PFSK-1 (cell line): ENCODE results near the gene CNDP2.

Source experiments
- FOXP2 ChIP-seq: optimal IDR thresholded peaks from 2 replicates; pipeline ENCODE3; 2011; ENCODE audit warnings: borderline replicate concordance, control low read depth, inconsistent platforms; ENCODE audit not compliant: insufficient read depth; ENCODE audit errors: extremely low read length, extremely low read depth
- POLR2AphosphoS5 ChIP-seq: IDR thresholded peaks from 2 replicates; pipeline ENCODE4 v1.6.1; 2012; ENCODE audit warnings: low read depth, mild to moderate bottlenecking, control low read depth, low read length, moderate library complexity
- SIN3A ChIP-seq: IDR thresholded peaks from 2 replicates; pipeline ENCODE4 v1.6.1; 2012; ENCODE audit warnings: mild to moderate bottlenecking, low read length, moderate library complexity, borderline replicate concordance; ENCODE audit not compliant: insufficient read depth
- TAF1 ChIP-seq: IDR thresholded peaks from 2 replicates; pipeline ENCODE4 v1.6.1; 2012; ENCODE audit warnings: low read length, control low read depth, borderline replicate concordance; ENCODE audit not compliant: insufficient read depth
- TF ChIP-seq, protein P1 (sequence below), 2 experiments: IDR thresholded peaks; 2 replicates each; pipeline versions ENCODE4 v1.6.1 to v1.8.0; 2011 to 2012; ENCODE audit warnings: low read depth in 2 of 2, low read length in 2 of 2, control low read depth in 1 of 2, inconsistent platforms in 1 of 2, mild to moderate bottlenecking in 1 of 2, moderate library complexity in 1 of 2; ENCODE audit not compliant: insufficient read depth in 1 of 2

The CNDP2 gene

DNA sequence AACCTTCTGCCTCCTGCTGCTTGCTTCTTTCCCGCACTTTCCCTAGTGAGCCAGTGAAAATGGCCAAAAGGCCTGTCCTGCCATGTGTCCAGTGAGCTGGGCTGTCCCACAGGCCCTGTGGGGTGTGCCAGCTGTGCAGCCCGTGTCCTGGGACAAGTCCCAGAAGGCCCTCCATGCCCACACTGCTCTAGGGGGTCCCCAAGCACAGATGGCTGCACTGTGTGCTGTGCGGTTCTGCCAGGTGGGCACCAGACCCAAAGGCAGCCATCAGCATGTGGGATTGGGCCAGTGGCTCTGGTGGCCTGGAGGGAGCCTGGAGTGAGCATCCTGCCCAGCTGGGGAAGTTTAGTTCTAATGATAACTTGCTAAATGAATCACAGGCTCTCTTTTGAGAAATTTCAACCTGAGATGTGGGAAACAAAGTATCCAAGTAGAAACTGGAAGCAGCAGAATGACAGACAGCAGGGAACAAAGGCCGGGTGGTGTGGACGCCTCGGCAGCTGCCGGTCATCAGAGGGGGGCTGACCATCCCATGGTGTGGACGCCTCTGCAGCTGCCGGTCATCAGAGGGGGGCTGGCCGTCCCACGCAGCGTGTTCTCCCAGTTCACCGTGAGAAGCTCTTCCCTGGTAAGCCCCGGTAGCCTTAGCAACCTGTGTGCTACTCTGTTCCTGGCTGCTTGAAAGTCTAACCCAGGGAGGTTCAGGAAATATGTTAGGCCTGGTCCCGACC is 9.9 kb upstream of the CNDP2 start:
- no peak for TF ChIP-seq POLR2AphosphoS5
- no peak for TF ChIP-seq SIN3A
- TF ChIP-seq, protein P1, sequence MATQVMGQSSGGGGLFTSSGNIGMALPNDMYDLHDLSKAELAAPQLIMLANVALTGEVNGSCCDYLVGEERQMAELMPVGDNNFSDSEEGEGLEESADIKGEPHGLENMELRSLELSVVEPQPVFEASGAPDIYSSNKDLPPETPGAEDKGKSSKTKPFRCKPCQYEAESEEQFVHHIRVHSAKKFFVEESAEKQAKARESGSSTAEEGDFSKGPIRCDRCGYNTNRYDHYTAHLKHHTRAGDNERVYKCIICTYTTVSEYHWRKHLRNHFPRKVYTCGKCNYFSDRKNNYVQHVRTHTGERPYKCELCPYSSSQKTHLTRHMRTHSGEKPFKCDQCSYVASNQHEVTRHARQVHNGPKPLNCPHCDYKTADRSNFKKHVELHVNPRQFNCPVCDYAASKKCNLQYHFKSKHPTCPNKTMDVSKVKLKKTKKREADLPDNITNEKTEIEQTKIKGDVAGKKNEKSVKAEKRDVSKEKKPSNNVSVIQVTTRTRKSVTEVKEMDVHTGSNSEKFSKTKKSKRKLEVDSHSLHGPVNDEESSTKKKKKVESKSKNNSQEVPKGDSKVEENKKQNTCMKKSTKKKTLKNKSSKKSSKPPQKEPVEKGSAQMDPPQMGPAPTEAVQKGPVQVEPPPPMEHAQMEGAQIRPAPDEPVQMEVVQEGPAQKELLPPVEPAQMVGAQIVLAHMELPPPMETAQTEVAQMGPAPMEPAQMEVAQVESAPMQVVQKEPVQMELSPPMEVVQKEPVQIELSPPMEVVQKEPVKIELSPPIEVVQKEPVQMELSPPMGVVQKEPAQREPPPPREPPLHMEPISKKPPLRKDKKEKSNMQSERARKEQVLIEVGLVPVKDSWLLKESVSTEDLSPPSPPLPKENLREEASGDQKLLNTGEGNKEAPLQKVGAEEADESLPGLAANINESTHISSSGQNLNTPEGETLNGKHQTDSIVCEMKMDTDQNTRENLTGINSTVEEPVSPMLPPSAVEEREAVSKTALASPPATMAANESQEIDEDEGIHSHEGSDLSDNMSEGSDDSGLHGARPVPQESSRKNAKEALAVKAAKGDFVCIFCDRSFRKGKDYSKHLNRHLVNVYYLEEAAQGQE (IDR thresholded peaks at IDR 0.05; ENCODE audit: insufficient read depth in 1 of 2, low read depth in 2 of 2, low read length in 2 of 2) = no peak
- no peak for TF ChIP-seq FOXP2

DNA sequence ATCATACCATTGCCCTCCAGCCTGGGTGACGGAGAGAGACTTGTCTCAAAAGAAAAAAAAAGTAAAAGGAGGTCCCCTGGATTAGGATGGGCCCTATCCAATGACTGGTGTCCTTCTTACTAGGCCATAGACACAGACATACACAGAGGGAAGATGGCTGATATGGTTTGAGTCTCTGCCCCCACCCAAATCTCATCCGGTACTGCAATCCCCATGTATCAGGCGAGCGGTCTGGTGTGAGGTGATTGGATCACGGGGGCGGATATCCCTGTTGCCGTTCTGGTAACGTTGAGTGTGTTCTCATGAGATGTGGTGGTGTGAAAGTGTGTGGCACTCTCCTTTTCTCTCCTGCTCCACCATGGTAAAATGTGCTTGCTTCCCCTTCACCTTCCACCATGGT is 7.8 kb upstream of the CNDP2 start:
- TF ChIP-seq POLR2AphosphoS5 (no peak), SIN3A (no peak), FOXP2 (no peak), TAF1 (no peak)
- TF ChIP-seq, protein P1 (IDR thresholded peaks at IDR 0.05; ENCODE audit: insufficient read depth in 1 of 2, low read depth in 2 of 2, low read length in 2 of 2) = no peak

GRCh38 chr18:74488864-74489263 is 7.3 kb upstream of the CNDP2 start:
- TF ChIP-seq TAF1 (no peak), POLR2AphosphoS5 (no peak), FOXP2 (no peak), SIN3A (no peak)

- TF ChIP-seq FOXP2 = no peak
- no peak for TF ChIP-seq TAF1
- no peak for TF ChIP-seq POLR2AphosphoS5
- TF ChIP-seq SIN3A = no peak
- TF ChIP-seq, protein P1 (IDR thresholded peaks at IDR 0.05; ENCODE audit: insufficient read depth in 1 of 2, low read depth in 2 of 2, low read length in 2 of 2) = no peak
These were observed 6.5 kb upstream of the CNDP2 start for GRCh38 chr18:74489676-74490075.

- TF ChIP-seq POLR2AphosphoS5 (no peak), SIN3A (no peak), FOXP2 (no peak), TAF1 (no peak)
- TF ChIP-seq, protein P1 (IDR thresholded peaks at IDR 0.05; ENCODE audit: insufficient read depth in 1 of 2, low read depth in 2 of 2, low read length in 2 of 2) = no peak
These were observed 3.9 kb upstream of the CNDP2 start for GRCh38 chr18:74492259-74492658.
